Measurements from ENCODE around the gene FRAS1. TPM values are rescaled to one million over a fixed set of nuclear protein-coding genes. Genes with fewer than 3 reads are reported as not detected.
A peak's percentile ranks its signal among the peaks of the same experiment; 100 is the strongest.

The FRAS1 gene
- total RNA-seq, 1 experiment from 2014 or later: 3.4 TPM

GRCh38 chr4:78022517-78022916, 34.6 kb upstream of the FRAS1 start:
- CTCF ChIA-PET: no interaction called here
- Histone ChIP-seq H3K27me3 (ENCODE audit: low read length) (no peaks in the 10 kb centered on the region), H3K9ac (ENCODE audit: low read length) (no peak overlapping the region), H3K9me2 (replicated peaks; ENCODE audit: low read length) (no peaks in the 10 kb centered on the region), H3K4me2 (ENCODE audit: low read length) (no peak overlapping the region), H3K4me3 (ENCODE audit: low read length) (no peak overlapping the region), H3K9me3 (ENCODE audit: low read length) (no peaks in the 10 kb centered on the region), H2AFZ (ENCODE audit: low read length) (no peak overlapping the region), H3K36me3 (ENCODE audit: low read depth, low read length) (no peaks in the 10 kb centered on the region), H3K79me2 (ENCODE audit: low read length) (no peaks in the 10 kb centered on the region), H3K4me1 (ENCODE audit: insufficient read depth, low read length) (no peaks in the 10 kb centered on the region), H3K27ac (ENCODE audit: low read length) (no peak overlapping the region), H4K20me1 (ENCODE audit: low read length) (no peaks in the 10 kb centered on the region), H3F3A (ENCODE audit: low read length, unreplicated experiment) (no peaks in the 10 kb centered on the region)
- no TSS peak for BruUV-seq (replicated peaks)
- no peak for DNase-seq
- POLR2A ChIA-PET (ENCODE audit: unreplicated experiment): no interaction called here
- ATAC-seq: no peak
- no peak for TF ChIP-seq EZH2phosphoT487 (IDR thresholded peaks at IDR 0.05; ENCODE audit: borderline replicate concordance, low read length)
- TF ChIP-seq EZH2 (IDR thresholded peaks at IDR 0.05; ENCODE audit: low read length, unreplicated experiment): no peak
- peak; percentile 13; the same call in 1 of the 2 replicates for TF ChIP-seq CTCF (conservative IDR thresholded peaks at IDR 0.05; ENCODE audit: low read depth, low read length)
- intact Hi-C loops (cut with micrococcal nuclease): no loop called here

DNA sequence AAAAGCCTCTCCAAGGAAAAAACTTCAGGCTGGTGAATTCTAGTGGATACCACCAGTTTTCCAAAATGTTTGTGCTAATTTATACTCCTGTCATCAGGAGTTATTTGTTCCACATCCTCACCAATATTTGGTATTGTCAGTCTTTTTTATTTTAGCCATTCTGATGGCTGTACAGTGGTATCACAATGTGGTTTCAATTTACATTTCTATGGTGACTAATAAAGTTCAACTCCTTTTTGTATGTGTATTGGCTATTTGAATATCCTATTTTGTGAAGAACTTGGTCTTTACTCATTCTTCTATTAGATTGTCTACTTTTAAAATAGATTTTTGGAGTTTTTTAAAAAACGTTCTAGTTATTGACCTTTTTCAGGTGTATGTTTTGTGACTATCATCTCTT, 33.0 kb upstream of the FRAS1 start:
- no peak overlapping the region for H3K27ac ChIP-seq (ENCODE audit: low read length)
- POLR2A ChIA-PET (ENCODE audit: unreplicated experiment): no interaction called here
- no peaks in the 10 kb centered on the region for H3K9me3 ChIP-seq (ENCODE audit: low read length)
- no TSS peak for BruUV-seq (replicated peaks)
- no peak overlapping the region for H3K9ac ChIP-seq (ENCODE audit: low read length)
- CTCF ChIA-PET: no interaction called here
- no peaks in the 10 kb centered on the region for H3K36me3 ChIP-seq (ENCODE audit: low read depth, low read length)
- H3K27me3 ChIP-seq (ENCODE audit: low read length): no peaks in the 10 kb centered on the region
- no peaks in the 10 kb centered on the region for H3K4me1 ChIP-seq (ENCODE audit: insufficient read depth, low read length)
- H4K20me1 ChIP-seq (ENCODE audit: low read length): no peaks in the 10 kb centered on the region
- H3K79me2 ChIP-seq (ENCODE audit: low read length): no peaks in the 10 kb centered on the region
- no peaks in the 10 kb centered on the region for H3K9me2 ChIP-seq (replicated peaks; ENCODE audit: low read length)
- TF ChIP-seq EZH2 (IDR thresholded peaks at IDR 0.05; ENCODE audit: low read length, unreplicated experiment): no peak
- no peak for TF ChIP-seq CTCF (conservative IDR thresholded peaks at IDR 0.05; ENCODE audit: low read depth, low read length)
- no peak for TF ChIP-seq EZH2phosphoT487 (IDR thresholded peaks at IDR 0.05; ENCODE audit: borderline replicate concordance, low read length)
- no peak overlapping the region for H3K4me2 ChIP-seq (ENCODE audit: low read length)
- H3F3A ChIP-seq (ENCODE audit: low read length, unreplicated experiment): no peaks in the 10 kb centered on the region
- H2AFZ ChIP-seq (ENCODE audit: low read length): no peak overlapping the region
- DNase-seq: no peak
- no peak for ATAC-seq
- intact Hi-C loops (cut with micrococcal nuclease): no loop called here
- no peak overlapping the region for H3K4me3 ChIP-seq (ENCODE audit: low read length)

- Histone ChIP-seq H3K4me2 (ENCODE audit: low read length) (no peak overlapping the region), H3K9me3 (ENCODE audit: low read length) (no peaks in the 10 kb centered on the region), H3K9me2 (replicated peaks; ENCODE audit: low read length) (no peaks in the 10 kb centered on the region), H3K9ac (ENCODE audit: low read length) (no peak overlapping the region), H2AFZ (ENCODE audit: low read length) (no peak overlapping the region), H3K36me3 (ENCODE audit: low read depth, low read length) (no peaks in the 10 kb centered on the region), H3K27me3 (ENCODE audit: low read length) (no peaks in the 10 kb centered on the region), H3K79me2 (ENCODE audit: low read length) (no peaks in the 10 kb centered on the region), H4K20me1 (ENCODE audit: low read length) (no peaks in the 10 kb centered on the region), H3K4me1 (ENCODE audit: insufficient read depth, low read length) (no peaks in the 10 kb centered on the region), H3K4me3 (ENCODE audit: low read length) (no peak overlapping the region), H3K27ac (ENCODE audit: low read length) (no peak overlapping the region), H3F3A (ENCODE audit: low read length, unreplicated experiment) (no peaks in the 10 kb centered on the region)
- DNase-seq (no peak), ATAC-seq (no peak)
- CTCF ChIA-PET: no interaction called here
- BruUV-seq (replicated peaks): no TSS peak
- POLR2A ChIA-PET (ENCODE audit: unreplicated experiment): no interaction called here
- intact Hi-C loops (cut with micrococcal nuclease): no loop called here
- TF ChIP-seq CTCF (conservative IDR thresholded peaks at IDR 0.05; ENCODE audit: low read depth, low read length) (no peak), EZH2phosphoT487 (IDR thresholded peaks at IDR 0.05; ENCODE audit: borderline replicate concordance, low read length) (no peak), EZH2 (IDR thresholded peaks at IDR 0.05; ENCODE audit: low read length, unreplicated experiment) (no peak)
These were observed 32.5 kb upstream of the FRAS1 start for GRCh38 chr4:78024576-78025091.

Measured in PC-3 (cell line).